Measurements from ENCODE around the gene RAPGEF4.
"Not testable (repeated sequence)": the region's sequence is repeated elsewhere in the genome, so short reads cannot be mapped to it uniquely, and the experiment has no call there.

The RAPGEF4 gene

GRCh38 chr2:173092844-173093402 lies 357.3 kb downstream of the RAPGEF4 start:
- FAIRE-seq (no peak), DNase-seq (ENCODE audit: insufficient read length, low spot score) (no peak)
- no peak for TF ChIP-seq CTCF (IDR thresholded peaks at IDR 0.05; ENCODE audit: insufficient read depth, missing control alignments)

DNA sequence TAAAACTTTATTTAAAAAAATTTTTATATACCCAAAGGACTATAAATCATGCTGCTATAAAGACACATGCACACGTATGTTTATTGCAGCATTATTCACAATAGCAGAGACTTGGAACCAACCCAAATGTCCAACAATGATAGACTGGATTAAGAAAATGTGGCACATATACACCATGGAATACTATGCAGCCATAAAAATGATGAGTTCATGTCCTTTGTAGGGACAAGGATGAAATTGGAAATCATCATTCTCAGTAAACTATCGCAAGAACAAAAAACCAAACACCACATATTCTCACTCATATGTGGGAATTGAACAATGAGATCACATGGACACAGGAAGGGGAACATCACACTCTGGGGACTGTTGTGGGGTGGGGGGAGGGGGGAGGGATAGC lies 358.0 kb downstream of the RAPGEF4 start:
- FAIRE-seq; DNase-seq (ENCODE audit: insufficient read length, low spot score): not testable (repeated sequence)

DNA sequence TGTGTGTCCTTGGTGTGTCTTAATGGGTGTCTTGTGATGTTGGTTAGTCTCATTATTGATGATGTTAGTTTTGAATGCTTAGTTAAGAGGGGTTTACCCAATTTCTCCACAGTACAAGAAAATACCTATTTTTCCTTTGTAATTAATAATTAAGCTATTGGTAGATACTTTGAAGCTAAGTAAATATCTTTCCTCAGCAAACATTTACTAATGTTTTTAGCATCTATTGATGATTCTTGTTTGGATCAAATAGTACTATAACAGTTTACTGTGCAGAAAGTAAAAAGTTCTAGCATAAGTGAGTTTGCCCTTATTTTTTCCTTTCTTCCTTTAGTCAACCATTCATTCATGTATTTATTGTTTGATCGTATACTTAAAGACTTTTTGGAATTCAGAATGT lies 359.1 kb downstream of the RAPGEF4 start:
- no peak for FAIRE-seq
- no peak for TF ChIP-seq CTCF (IDR thresholded peaks at IDR 0.05; ENCODE audit: insufficient read depth, missing control alignments)
- DNase-seq (ENCODE audit: insufficient read length, low spot score), result no peak

GRCh38 chr2:173095356-173095755 lies 359.7 kb downstream of the RAPGEF4 start:
- TF ChIP-seq CTCF (IDR thresholded peaks at IDR 0.05; ENCODE audit: insufficient read depth, missing control alignments), result no peak
- DNase-seq (ENCODE audit: insufficient read length, low spot score) (no peak), FAIRE-seq (no peak)

DNA sequence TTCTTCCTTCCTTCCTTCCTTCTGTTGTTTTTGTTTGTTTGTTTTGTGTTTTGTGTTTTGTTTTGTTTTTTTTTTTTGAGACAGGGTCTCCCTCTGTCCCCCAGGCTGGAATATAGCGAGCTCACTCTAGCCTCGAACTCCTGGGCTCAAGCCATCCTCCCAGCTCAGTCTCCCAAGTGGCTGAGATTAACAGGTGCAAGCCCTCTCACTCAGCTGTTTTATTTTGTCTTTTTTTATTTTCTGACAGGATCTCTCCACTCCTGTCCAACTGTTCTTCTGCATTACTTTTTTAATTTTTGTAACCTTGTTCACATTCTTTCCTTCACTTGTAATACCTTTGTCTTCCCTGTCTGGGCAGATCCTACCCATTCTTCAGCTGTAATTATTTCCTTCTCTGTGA lies 363.6 kb downstream of the RAPGEF4 start:
- TF ChIP-seq CTCF (IDR thresholded peaks at IDR 0.05; ENCODE audit: insufficient read depth, missing control alignments), result no peak
- DNase-seq (ENCODE audit: insufficient read length, low spot score), result no peak
- no peak for FAIRE-seq

DNA sequence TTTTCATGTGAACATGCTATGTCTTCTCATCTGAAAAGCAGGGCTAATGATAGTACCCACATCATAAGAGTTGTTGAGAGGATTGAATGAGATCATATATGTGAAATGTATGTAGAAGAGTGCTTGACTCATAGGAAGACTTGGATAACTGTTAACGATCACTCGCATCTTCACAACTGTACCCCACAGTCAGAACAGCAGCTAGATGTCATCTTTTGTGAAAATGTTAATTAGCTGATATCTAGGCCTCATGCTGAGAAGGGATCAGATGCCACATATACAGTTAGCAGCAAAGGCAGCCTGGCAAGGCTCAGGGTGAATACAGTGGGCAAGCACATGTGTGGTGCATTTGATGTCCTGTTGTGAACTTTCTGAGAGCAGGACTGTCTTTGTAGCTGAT lies 364.2 kb downstream of the RAPGEF4 start:
- no peak for FAIRE-seq
- DNase-seq (ENCODE audit: insufficient read length, low spot score), result no peak
- no peak for TF ChIP-seq CTCF (IDR thresholded peaks at IDR 0.05; ENCODE audit: insufficient read depth, missing control alignments)

DNA sequence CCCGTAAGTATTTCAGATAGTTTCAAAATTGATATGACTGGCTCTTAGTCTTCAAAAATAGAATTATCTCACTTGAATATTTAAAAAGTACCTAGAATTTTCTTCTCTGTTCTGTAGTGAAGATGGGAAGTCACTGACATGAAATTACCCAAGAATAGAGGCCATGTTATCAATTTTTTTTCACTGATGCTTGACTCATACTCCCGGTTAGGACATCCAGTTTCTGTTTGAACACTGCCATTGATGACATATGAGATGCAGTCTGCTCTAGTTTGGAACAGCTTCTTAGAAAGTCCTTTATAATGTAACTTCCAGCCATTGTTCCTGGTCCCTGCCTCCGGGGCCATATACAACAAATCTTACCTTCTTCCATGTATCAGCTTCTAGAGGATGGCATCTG lies 366.0 kb downstream of the RAPGEF4 start:
- TF ChIP-seq CTCF (IDR thresholded peaks at IDR 0.05; ENCODE audit: insufficient read depth, missing control alignments), result no peak
- FAIRE-seq (no peak), DNase-seq (ENCODE audit: insufficient read length, low spot score) (no peak)
